HepG2 (cell line): ENCODE data around the gene EPB41L3.

Experiments used
- CTCF ChIP-seq: sonication (generic); formaldehyde crosslinking; IDR thresholded peaks from 2 replicates; pipeline ENCODE4 v1.5.0; 2020; ENCODE audit warnings: mild to moderate bottlenecking, missing genetic modification reagents, moderate library complexity
- EZH2 ChIP-seq: conservative IDR thresholded peaks from 2 replicates; pipeline ENCODE4 v1.6.1; 2012; ENCODE audit warnings: mild to moderate bottlenecking, low read depth, low read length, moderate library complexity
- JUN ChIP-seq: sonication (generic); formaldehyde crosslinking; IDR thresholded peaks from 2 replicates; pipeline ENCODE4 v1.4.0; 2020; ENCODE audit warnings: mild to moderate bottlenecking, missing genetic modification reagents
- MXD4 ChIP-seq: IDR thresholded peaks from 2 replicates; pipeline ENCODE4 v1.6.1; 2016; ENCODE audit warnings: mild to moderate bottlenecking, missing biosample characterization, missing genetic modification reagents
- NRL ChIP-seq: sonication (generic); formaldehyde crosslinking; IDR thresholded peaks from 2 replicates; pipeline ENCODE4 v1.5.0; 2020; ENCODE audit warnings: missing genetic modification reagents, mild to moderate bottlenecking, moderate library complexity, borderline replicate concordance
- POLR2A ChIP-seq, 2 experiments: IDR thresholded peaks; 2 replicates each; pipeline ENCODE4 v1.6.1; 2011; ENCODE audit warnings: low read depth in 2 of 2, low read length in 2 of 2, mild to moderate bottlenecking in 1 of 2, moderate library complexity in 1 of 2; ENCODE audit not compliant: insufficient read depth in 1 of 2
- TAF1 ChIP-seq: sonication (generic); formaldehyde crosslinking; IDR thresholded peaks from 2 replicates; pipeline ENCODE4 v1.4.0; 2020; ENCODE audit warnings: missing genetic modification reagents
- ZNF318 ChIP-seq: sonication (generic); formaldehyde crosslinking; IDR thresholded peaks from 2 replicates; pipeline ENCODE4 v1.4.0; 2020; ENCODE audit warnings: mild to moderate bottlenecking, missing genetic modification reagents
- ZXDC ChIP-seq: sonication (generic); formaldehyde crosslinking; IDR thresholded peaks from 2 replicates; pipeline ENCODE4 v1.5.0; 2020; ENCODE audit warnings: mild to moderate bottlenecking, missing genetic modification reagents

- TF ChIP-seq EZH2 (no peak), NRL (CRISPR knock-in tag) (no peak), MXD4 (CRISPR knock-in tag) (no peak), POLR2A (IDR thresholded peaks at IDR 0.05; ENCODE audit: insufficient read depth in 1 of 2, low read depth in 2 of 2, low read length in 2 of 2) (no peak), CTCF (CRISPR knock-in tag) (peak; percentile 48), TAF1 (CRISPR knock-in tag) (no peak), JUN (CRISPR knock-in tag) (no peak), ZNF318 (CRISPR knock-in tag) (no peak), ZXDC (CRISPR knock-in tag) (no peak)
Measured at GRCh38 chr18:5424903-5425664, 118.7 kb downstream of the EPB41L3 start.
